ENCODE data around the gene PEBP1. TPM values are rescaled to one million over a fixed set of nuclear protein-coding genes. Genes with fewer than 3 reads are reported as not detected.

The PEBP1 gene
- polyA plus RNA-seq, 2 of the 4 experiments (the other 2 are of a cell fraction), result 169 to 246 TPM

DNA sequence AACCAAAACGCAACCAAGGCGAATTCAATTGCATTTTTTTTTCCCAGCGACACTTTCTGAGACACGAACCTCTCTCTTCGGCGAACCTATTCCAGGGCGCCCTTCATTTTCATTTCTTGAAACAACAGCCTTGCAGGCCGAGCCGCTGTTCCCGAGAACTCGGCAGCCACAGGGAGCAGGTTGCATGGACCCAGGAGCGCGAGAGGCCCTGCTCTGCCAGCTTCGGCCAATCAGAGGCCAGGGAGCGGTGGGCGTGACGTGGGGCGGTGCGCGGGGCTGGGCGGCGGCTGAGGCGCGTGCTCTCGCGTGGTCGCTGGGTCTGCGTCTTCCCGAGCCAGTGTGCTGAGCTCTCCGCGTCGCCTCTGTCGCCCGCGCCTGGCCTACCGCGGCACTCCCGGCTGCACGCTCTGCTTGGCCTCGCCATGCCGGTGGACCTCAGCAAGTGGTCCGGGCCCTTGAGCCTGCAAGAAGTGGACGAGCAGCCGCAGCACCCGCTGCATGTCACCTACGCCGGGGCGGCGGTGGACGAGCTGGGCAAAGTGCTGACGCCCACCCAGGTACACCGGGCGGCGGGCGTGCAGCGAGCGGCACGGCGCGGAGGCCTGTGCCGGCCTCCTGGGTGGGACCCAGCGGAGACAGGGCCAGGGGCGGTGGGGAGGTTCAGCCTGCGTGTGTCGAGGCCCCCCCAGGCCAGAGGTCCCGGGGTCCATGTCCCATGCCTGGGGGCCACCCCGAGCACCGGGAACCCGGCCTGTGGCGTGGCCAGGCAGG, at the start of gene PEBP1 (continued):
- TF ChIP-seq, protein P1, sequence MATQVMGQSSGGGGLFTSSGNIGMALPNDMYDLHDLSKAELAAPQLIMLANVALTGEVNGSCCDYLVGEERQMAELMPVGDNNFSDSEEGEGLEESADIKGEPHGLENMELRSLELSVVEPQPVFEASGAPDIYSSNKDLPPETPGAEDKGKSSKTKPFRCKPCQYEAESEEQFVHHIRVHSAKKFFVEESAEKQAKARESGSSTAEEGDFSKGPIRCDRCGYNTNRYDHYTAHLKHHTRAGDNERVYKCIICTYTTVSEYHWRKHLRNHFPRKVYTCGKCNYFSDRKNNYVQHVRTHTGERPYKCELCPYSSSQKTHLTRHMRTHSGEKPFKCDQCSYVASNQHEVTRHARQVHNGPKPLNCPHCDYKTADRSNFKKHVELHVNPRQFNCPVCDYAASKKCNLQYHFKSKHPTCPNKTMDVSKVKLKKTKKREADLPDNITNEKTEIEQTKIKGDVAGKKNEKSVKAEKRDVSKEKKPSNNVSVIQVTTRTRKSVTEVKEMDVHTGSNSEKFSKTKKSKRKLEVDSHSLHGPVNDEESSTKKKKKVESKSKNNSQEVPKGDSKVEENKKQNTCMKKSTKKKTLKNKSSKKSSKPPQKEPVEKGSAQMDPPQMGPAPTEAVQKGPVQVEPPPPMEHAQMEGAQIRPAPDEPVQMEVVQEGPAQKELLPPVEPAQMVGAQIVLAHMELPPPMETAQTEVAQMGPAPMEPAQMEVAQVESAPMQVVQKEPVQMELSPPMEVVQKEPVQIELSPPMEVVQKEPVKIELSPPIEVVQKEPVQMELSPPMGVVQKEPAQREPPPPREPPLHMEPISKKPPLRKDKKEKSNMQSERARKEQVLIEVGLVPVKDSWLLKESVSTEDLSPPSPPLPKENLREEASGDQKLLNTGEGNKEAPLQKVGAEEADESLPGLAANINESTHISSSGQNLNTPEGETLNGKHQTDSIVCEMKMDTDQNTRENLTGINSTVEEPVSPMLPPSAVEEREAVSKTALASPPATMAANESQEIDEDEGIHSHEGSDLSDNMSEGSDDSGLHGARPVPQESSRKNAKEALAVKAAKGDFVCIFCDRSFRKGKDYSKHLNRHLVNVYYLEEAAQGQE (IDR thresholded peaks at IDR 0.05), result peak; percentile 81
- TF ChIP-seq HDAC2 (IDR thresholded peaks at IDR 0.05) (no peak), HEYL (CRISPR knock-in tag; IDR thresholded peaks at IDR 0.05) (no peak), TFCP2L1 (CRISPR knock-in tag; IDR thresholded peaks at IDR 0.05) (no peak), MAZ (IDR thresholded peaks at IDR 0.05; ENCODE audit: borderline replicate concordance, low read depth, low read length) (no peak), EHF (CRISPR knock-in tag; IDR thresholded peaks at IDR 0.05) (no peak), RAD21 (conservative IDR thresholded peaks at IDR 0.05 in 1 of 2, IDR thresholded peaks at IDR 0.05 in 1 of 2) (no peak), HOXB5 (CRISPR knock-in tag; IDR thresholded peaks at IDR 0.05) (no peak), BHLHE40 (IDR thresholded peaks at IDR 0.05; ENCODE audit: low read depth, low read length) (no peak), HOXB13 (CRISPR knock-in tag; IDR thresholded peaks at IDR 0.05; ENCODE audit: low read depth) (no peak), POLR2A (IDR thresholded peaks at IDR 0.05; ENCODE audit: low read length) (peak; percentile 87), FOSB (CRISPR knock-in tag; IDR thresholded peaks at IDR 0.05) (no peak), PHF8 (IDR thresholded peaks at IDR 0.05; ENCODE audit: borderline replicate concordance, low read depth) (peak; percentile 61), JUN (IDR thresholded peaks at IDR 0.05) (peak; percentile 79; a peak in 4 of 5 replicates), JUNB (IDR thresholded peaks at IDR 0.05) (no peak), FOXS1 (CRISPR knock-in tag; IDR thresholded peaks at IDR 0.05) (no peak), ZFP36 (IDR thresholded peaks at IDR 0.05; ENCODE audit: borderline replicate concordance, partially characterized antibody) (no peak)
- TF ChIP-seq, protein P2, sequence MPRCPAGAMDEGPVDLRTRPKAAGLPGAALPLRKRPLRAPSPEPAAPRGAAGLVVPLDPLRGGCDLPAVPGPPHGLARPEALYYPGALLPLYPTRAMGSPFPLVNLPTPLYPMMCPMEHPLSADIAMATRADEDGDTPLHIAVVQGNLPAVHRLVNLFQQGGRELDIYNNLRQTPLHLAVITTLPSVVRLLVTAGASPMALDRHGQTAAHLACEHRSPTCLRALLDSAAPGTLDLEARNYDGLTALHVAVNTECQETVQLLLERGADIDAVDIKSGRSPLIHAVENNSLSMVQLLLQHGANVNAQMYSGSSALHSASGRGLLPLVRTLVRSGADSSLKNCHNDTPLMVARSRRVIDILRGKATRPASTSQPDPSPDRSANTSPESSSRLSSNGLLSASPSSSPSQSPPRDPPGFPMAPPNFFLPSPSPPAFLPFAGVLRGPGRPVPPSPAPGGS (IDR thresholded peaks at IDR 0.05), result peak; percentile 83; the same call in 2 of the 3 replicates
- TF ChIP-seq, protein P3, sequence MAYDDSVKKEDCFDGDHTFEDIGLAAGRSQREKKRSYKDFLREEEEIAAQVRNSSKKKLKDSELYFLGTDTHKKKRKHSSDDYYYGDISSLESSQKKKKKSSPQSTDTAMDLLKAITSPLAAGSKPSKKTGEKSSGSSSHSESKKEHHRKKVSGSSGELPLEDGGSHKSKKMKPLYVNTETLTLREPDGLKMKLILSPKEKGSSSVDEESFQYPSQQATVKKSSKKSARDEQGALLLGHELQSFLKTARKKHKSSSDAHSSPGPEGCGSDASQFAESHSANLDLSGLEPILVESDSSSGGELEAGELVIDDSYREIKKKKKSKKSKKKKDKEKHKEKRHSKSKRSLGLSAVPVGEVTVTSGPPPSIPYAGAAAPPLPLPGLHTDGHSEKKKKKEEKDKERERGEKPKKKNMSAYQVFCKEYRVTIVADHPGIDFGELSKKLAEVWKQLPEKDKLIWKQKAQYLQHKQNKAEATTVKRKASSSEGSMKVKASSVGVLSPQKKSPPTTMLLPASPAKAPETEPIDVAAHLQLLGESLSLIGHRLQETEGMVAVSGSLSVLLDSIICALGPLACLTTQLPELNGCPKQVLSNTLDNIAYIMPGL (CRISPR knock-in tag; IDR thresholded peaks at IDR 0.05; ENCODE audit: borderline replicate concordance), result no peak
- TF ChIP-seq, protein P4, sequence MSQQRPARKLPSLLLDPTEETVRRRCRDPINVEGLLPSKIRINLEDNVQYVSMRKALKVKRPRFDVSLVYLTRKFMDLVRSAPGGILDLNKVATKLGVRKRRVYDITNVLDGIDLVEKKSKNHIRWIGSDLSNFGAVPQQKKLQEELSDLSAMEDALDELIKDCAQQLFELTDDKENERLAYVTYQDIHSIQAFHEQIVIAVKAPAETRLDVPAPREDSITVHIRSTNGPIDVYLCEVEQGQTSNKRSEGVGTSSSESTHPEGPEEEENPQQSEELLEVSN (IDR thresholded peaks at IDR 0.05; ENCODE audit: borderline replicate concordance, low read depth), result peak; percentile 89
- TF ChIP-seq, protein P5, sequence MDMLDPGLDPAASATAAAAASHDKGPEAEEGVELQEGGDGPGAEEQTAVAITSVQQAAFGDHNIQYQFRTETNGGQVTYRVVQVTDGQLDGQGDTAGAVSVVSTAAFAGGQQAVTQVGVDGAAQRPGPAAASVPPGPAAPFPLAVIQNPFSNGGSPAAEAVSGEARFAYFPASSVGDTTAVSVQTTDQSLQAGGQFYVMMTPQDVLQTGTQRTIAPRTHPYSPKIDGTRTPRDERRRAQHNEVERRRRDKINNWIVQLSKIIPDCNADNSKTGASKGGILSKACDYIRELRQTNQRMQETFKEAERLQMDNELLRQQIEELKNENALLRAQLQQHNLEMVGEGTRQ (IDR thresholded peaks at IDR 0.05), result peak; percentile 52; the same call in 1 of the 2 replicates

Measured in A549 (cell line).